Heart left ventricle (tissue), 16 donors: ENCODE measurements around the gene PIK3AP1. TPM values are rescaled to one million over a fixed set of nuclear protein-coding genes. Genes with fewer than 3 reads are reported as not detected.

Experiments
- ATAC-seq, 4 donors: fragments of 200-7000 bp; cut with Tn5 transposase; one replicate each; pipeline ENCODE4 v1.9.1; 2020 to 2022; ENCODE audit warnings: moderate library complexity in 4 of 4, mild to moderate bottlenecking in 3 of 4, moderate number of reproducible peaks in 1 of 4
- DNase-seq, 5 donors: peaks; one replicate each; pipeline ENCODE4 v3.0.0-alpha.2; 2020
- H3K27ac ChIP-seq, 12 donors: fragments of 200-600 bp; sonication (generic) in 4 of 12; one replicate each; pipeline versions ENCODE4 v1.5.0 to v1.8.0; 2016 to 2022; ENCODE audit warnings: mild to moderate bottlenecking in 2 of 12
- H3K27me3 ChIP-seq, 9 donors: fragments of 200-600 bp; sonication (generic) in 2 of 9; one replicate each; pipeline versions ENCODE4 v1.5.1 to v1.8.0; 2016 to 2022; ENCODE audit warnings: mild to moderate bottlenecking in 3 of 9
- H3K36me3 ChIP-seq, 9 donors: fragments of 200-600 bp; sonication (generic) in 2 of 9; one replicate each; pipeline versions ENCODE4 v1.5.0 to v1.8.0; 2018 to 2022; ENCODE audit warnings: mild to moderate bottlenecking in 2 of 9
- H3K4me1 ChIP-seq, 12 donors: fragments of 200-600 bp; sonication (generic) in 4 of 12; one replicate each; pipeline versions ENCODE4 v1.5.0 to v1.8.0; 2016 to 2022; ENCODE audit warnings: mild to moderate bottlenecking in 3 of 12
- H3K4me3 ChIP-seq, 12 donors: fragments of 200-600 bp; sonication (generic) in 4 of 12; one replicate each; pipeline versions ENCODE4 v1.5.0 to v1.8.0; 2017 to 2022; ENCODE audit warnings: mild to moderate bottlenecking in 9 of 12, moderate library complexity in 4 of 12
- H3K9me3 ChIP-seq, 12 donors: fragments of 200-600 bp; sonication (generic) in 4 of 12; one replicate each; pipeline versions ENCODE4 v1.5.0 to v1.8.0; 2016 to 2022; ENCODE audit warnings: mild to moderate bottlenecking in 1 of 12
- CTCF ChIP-seq, 12 donors: fragments of 200-600 bp; sonication (generic) in 4 of 12; IDR thresholded peaks; one replicate each; pipeline versions ENCODE4 v1.5.0 to v1.8.0; 2018 to 2022; ENCODE audit warnings: antibody characterized with exemption in 12 of 12, mild to moderate bottlenecking in 5 of 12
- POLR2A ChIP-seq, 2 donors: fragments of 450-650 bp; IDR thresholded peaks; one replicate each; pipeline ENCODE4 v1.6.1; 2017; ENCODE audit warnings: antibody characterized with exemption in 2 of 2, mild to moderate bottlenecking in 2 of 2, moderate library complexity in 2 of 2
- WGBS, 4 donors: extraction: QIAGEN DNeasy Blood & Tissue Kit in 2 of 4; methylation state at CpG; one replicate each; pipeline versions ENCODE4 v1.1.5 to v1.1.7; 2013 to 2018; 5-methylcytosine and 5-hydroxymethylcytosine counted together
- intact Hi-C, 10 donors: fragments of 100-400 bp; cut with DNase I; formaldehyde crosslinking; loops; one replicate each; pipeline versions ENCODE4 v1.11.1 to v1.14.2; 2022
- polyA plus RNA-seq, 2 donors: library from polyadenylated mRNA; stranded (reverse); fragments of 200-250 nt; gene quantifications; one replicate each; pipeline ENCODE4 v1.2.3, GENCODE V29; 2013
- total RNA-seq, 9 donors: library from RNA; depleted of rRNA in 2 of 9; stranded (reverse); fragments of >200 nt in 2 of 9; fragmentation: NEBNext Ultra II Directional in 3 of 9; extraction: Animal tissue kit (Norgen Biotek cat#: 25700) in 3 of 9; gene quantifications; one replicate each; pipeline versions ENCODE4 v1.1.0 to v1.2.4, GENCODE V29; 2016 to 2023
- donor health status: ischemic (EF 13 %, LVEDD 7.1; RV severe dilation, severe dysfunction).
- donor health status: healthy with polysubstance abuse.
- donor health status: DM: no; HTN: yes; CAD: no.
- donor health status: DM: no; HTN: no; CAD: no.
- donor health status: ischemic (EF 25% LVEDD 6.9; RV normal size, moderate dysfunction).
- donor health status: ischemic (EF 25% LVEDD 5.7; RV mildly dilated, moderate dysfunction).
- donor health status: healthy.
- donor health status: DM: yes; HTN: yes; CAD: no.
- donor health status: ischemic (EF 35%, LVEDD 5.7; RV mildly dilated, moderate dysfunction).
- donor health status: nonischemic (EF 11% LVEDD 7.7; RV severe dilation, severe dysfunction).
- donor health status: DM: yes; HTN: yes; CAD: no.
- donor health status: PGD.
- donor health status: ischemic (EF 29% LVEDD 5.4; RV normal size, mild dysfunction).
- donor health status: nonischemic (EF 23%, LVEDD 6.1; RV moderate dilation, normal function).

The PIK3AP1 gene
- total and polyA plus RNA-seq, 11 donors: 1.3 to 37.9 (median 4.4) TPM

GRCh38 chr10:96656839-96657238, 63.5 kb downstream of the PIK3AP1 start:
- ATAC-seq: peak in 3 of 4 donors; percentile 46 to 75 (median 52)
- TF ChIP-seq POLR2A (IDR thresholded peaks at IDR 0.05): no peak
- no peak for TF ChIP-seq CTCF (IDR thresholded peaks at IDR 0.05)
- no peak for DNase-seq
- no peaks in the 10 kb centered on the region for H3K9me3 ChIP-seq
- H3K36me3 ChIP-seq: no peaks in the 10 kb centered on the region
- WGBS, 4 donors: 71 to 85% (median 82%) methylated on average over 8 to 9 of the region's 9 CpGs
- intact Hi-C loops: loop anchor here in 1 of 10 donors (10.0 kb wide), 1 partner anchor 58 kb away; no protein-coding TSS in a partner anchor
- no peaks in the 10 kb centered on the region for H3K27me3 ChIP-seq
- no peak overlapping the region for H3K4me3 ChIP-seq
- H3K27ac ChIP-seq: peak overlapping the region in 1 of 12 donors; percentile 82
- peaks cover 0 to 64% (median 6%) of the 10 kb centered on the region in 12 donors for H3K4me1 ChIP-seq

DNA sequence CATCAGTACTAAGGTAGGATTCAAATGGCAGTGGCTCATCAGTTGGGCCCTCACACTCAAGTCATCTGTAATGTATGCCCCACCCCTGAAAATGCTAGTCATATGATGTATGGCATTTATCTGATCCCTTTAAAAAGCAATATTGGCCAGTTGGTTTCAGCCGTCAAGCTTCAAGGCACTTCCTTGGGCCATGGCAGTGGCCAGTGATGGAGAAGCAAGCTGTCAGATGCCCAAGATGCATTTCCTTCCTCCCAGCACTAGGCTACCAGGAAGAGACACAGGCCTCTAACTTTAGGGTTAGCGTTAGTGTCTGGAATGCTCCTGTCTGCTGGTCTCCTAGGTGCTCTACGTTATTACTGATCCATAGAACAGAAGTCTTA, 64.1 kb downstream of the PIK3AP1 start:
- no peak overlapping the region for H3K4me3 ChIP-seq
- peaks cover 0 to 70% (median 6%) of the 10 kb centered on the region in 12 donors for H3K4me1 ChIP-seq
- WGBS, 4 donors: 75 to 94% (median 87%) methylated on average over 2 to 3 of the region's 3 CpGs
- TF ChIP-seq CTCF (IDR thresholded peaks at IDR 0.05) (no peak), POLR2A (IDR thresholded peaks at IDR 0.05) (no peak)
- H3K36me3 ChIP-seq: peaks cover 0 to 2% (median 0%) of the 10 kb centered on the region in 9 donors
- ATAC-seq (no peak), DNase-seq (no peak)
- intact Hi-C loops: loop anchor here in 1 of 10 donors (10.0 kb wide), 1 partner anchor 59 kb away; no protein-coding TSS in a partner anchor
- no peaks in the 10 kb centered on the region for H3K27me3 ChIP-seq
- no peaks in the 10 kb centered on the region for H3K9me3 ChIP-seq
- peak overlapping the region in 1 of 12 donors; percentile 82 for H3K27ac ChIP-seq

DNA sequence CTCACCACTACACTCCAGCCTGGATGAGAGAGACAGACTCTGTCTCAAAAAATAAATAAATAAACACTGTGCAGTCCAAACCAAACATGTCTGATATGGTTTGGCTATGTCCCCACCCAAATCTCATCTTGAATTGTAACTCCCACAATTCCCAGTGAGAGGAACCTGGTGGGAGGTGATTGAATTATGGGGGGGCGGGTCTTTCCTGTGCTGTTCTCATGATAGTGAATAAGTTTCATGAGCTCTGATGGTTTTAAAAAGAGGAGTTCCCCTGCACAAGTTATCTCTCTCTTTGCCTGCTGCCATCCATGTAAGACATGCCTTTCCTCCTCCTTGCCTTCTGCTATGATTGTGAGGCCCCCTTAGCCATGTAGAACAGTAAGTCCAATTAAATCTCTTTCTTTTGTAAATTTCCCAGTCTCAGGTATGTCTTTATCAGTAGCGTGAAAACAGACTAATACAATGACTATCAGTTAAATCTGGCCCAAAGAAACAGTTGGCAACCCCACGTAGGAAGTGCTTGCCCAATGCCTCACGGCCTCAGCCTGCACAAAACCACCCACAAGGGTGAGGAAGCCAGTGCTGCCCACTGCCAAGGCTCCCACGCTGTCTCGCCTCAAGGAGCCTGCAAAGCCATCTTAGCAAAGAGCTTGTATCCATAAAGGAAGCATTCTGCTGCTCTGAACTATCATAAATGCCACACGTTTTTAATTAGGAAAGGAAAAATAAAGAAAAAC, 64.7 kb downstream of the PIK3AP1 start:
- intact Hi-C loops: loop anchor here in 1 of 10 donors (10.0 kb wide), 1 partner anchor 59 kb away; no protein-coding TSS in a partner anchor
- DNase-seq: no peak
- TF ChIP-seq POLR2A (IDR thresholded peaks at IDR 0.05) (no peak), CTCF (IDR thresholded peaks at IDR 0.05) (no peak)
- H3K4me3 ChIP-seq: no peak overlapping the region
- peak overlapping the region in 1 of 12 donors; percentile 82 for H3K27ac ChIP-seq
- 78 to 89% (median 84%) methylated on average over 7 of the region's 7 CpGs for WGBS, 4 donors
- H3K9me3 ChIP-seq: no peaks in the 10 kb centered on the region
- H3K27me3 ChIP-seq: no peaks in the 10 kb centered on the region
- peaks cover 0 to 73% (median 6%) of the 10 kb centered on the region in 12 donors for H3K4me1 ChIP-seq
- ATAC-seq: no peak
- H3K36me3 ChIP-seq: peaks cover 0 to 8% (median 0%) of the 10 kb centered on the region in 9 donors

GRCh38 chr10:96651998-96652431, 68.3 kb downstream of the PIK3AP1 start:
- H3K4me1 ChIP-seq: peaks cover 0 to 48% (median 0%) of the 10 kb centered on the region in 12 donors
- DNase-seq (peak in 3 of 5 donors; percentile 31 to 35 (median 35)), ATAC-seq (peak in 1 of 4 donors; percentile 73)
- H3K27ac ChIP-seq: peak overlapping the region in 1 of 12 donors; percentile 69
- H3K4me3 ChIP-seq: no peak overlapping the region
- no peaks in the 10 kb centered on the region for H3K9me3 ChIP-seq
- peaks cover 0 to 34% (median 0%) of the 10 kb centered on the region in 9 donors for H3K36me3 ChIP-seq
- H3K27me3 ChIP-seq: peaks cover 0 to 4% (median 0%) of the 10 kb centered on the region in 9 donors
- WGBS, 4 donors: 74 to 91% (median 83%) methylated on average over 8 of the region's 8 CpGs
- intact Hi-C loops: loop anchor here in 1 of 10 donors (10.0 kb wide), 1 partner anchor 63 kb away; no protein-coding TSS in a partner anchor
- TF ChIP-seq POLR2A (IDR thresholded peaks at IDR 0.05) (no peak), CTCF (IDR thresholded peaks at IDR 0.05) (no peak)
